ENCODE results near the gene PKDCC.
A peak's percentile ranks its signal among the peaks of the same experiment; 100 is the strongest.
"Not testable (repeated sequence)": the region's sequence is repeated elsewhere in the genome, so short reads cannot be mapped to it uniquely, and the experiment has no call there.

Gene PKDCC

DNA sequence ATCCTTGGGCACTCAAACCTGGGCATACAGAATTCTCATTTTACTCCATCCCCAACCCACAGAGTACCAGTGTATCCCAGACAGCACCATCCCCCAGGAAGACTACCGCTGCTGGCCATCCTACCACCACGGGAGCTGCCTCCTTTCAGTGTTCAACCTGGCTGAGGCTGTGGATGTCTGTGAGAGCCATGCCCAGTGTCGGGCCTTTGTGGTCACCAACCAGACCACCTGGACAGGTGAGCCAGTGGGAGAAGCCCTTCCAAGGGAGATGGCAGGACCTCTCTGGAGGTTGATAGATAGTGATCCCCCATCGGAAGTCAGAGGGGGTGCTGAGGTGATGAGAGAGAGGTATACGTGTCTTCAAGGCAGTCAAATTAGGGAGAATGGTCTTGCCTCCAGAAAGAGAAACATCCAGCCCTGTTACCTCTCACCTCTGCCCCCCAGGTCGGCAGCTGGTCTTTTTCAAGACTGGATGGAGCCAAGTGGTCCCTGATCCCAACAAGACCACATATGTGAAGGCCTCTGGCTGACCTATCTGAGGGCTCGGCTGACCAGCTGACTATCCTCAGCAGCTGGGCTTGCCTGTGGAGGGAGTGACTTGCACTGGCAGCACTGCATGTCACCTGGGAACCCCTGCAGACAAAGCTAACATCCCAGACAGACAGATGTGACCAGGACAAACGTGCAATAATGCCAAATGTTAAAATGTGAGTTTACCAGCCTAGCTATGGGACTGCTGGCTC lies 9.5 kb downstream of the PKDCC start:
- Mint-ChIP-seq H3K4me3 (no peak overlapping the region), H3K27ac (no peak overlapping the region), H3K27me3 (peaks cover 30 to 39% of the 10 kb centered on the region in 2 donors), H3K9me3 (no peaks in the 10 kb centered on the region), H3K4me1 (ENCODE audit: low read depth in 2 of 2) (peaks cover 0 to 3% of the 10 kb centered on the region in 2 donors), H3K36me3 (ENCODE audit: insufficient read depth) (no peaks in the 10 kb centered on the region)
- DNase-seq (no peak), ATAC-seq (replicated peaks) (no peak)

DNA sequence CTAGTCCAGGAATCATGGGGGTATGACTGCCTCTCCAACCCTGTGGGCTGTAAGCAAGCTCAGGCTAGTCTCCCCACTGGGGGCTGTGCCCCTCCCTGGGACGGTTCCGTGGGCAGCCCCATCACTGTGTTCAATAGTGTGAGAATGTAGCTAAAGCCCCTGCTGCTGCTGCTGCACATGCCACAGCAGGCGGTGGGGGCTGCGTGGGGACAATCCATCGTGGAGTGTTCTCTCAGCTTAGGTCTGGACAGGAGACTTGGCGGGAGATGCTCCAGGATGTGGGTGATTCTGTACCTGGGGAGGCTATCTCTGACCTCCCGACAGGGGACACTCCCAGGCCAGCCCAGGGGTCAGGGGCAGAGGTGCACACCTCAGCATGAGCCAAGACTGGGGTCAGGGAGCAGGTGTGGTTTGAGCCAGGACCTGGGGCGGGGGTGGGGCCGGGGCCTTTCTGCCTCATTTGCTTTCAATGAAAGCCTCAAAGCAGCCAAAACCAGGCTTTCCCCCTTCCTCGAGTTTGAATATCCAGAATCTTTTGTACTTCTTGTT lies 10.2 kb downstream of the PKDCC start:
- peaks cover 0 to 3% of the 10 kb centered on the region in 2 donors for H3K4me1 Mint-ChIP-seq (ENCODE audit: low read depth in 2 of 2)
- no peak for ATAC-seq (replicated peaks)
- no peak overlapping the region for H3K27ac Mint-ChIP-seq
- no peaks in the 10 kb centered on the region for H3K36me3 Mint-ChIP-seq (ENCODE audit: insufficient read depth)
- DNase-seq = no peak
- no peaks in the 10 kb centered on the region for H3K9me3 Mint-ChIP-seq
- H3K27me3 Mint-ChIP-seq = peaks cover 28 to 33% of the 10 kb centered on the region in 2 donors
- H3K4me3 Mint-ChIP-seq = no peak overlapping the region

GRCh38 chr2:42059261-42059898 lies 11.6 kb downstream of the PKDCC start:
- DNase-seq = no peak
- no peak for ATAC-seq (replicated peaks)
- H3K4me3 Mint-ChIP-seq = no peak overlapping the region
- H3K9me3 Mint-ChIP-seq = no peaks in the 10 kb centered on the region
- H3K4me1 Mint-ChIP-seq (ENCODE audit: low read depth in 2 of 2) = peaks cover 0 to 3% of the 10 kb centered on the region in 2 donors
- H3K27me3 Mint-ChIP-seq = peaks cover 19 to 26% of the 10 kb centered on the region in 2 donors
- H3K27ac Mint-ChIP-seq = no peak overlapping the region
- no peaks in the 10 kb centered on the region for H3K36me3 Mint-ChIP-seq (ENCODE audit: insufficient read depth)

GRCh38 chr2:42060028-42060427 lies 12.2 kb downstream of the PKDCC start:
- no peak for ATAC-seq (replicated peaks)

DNA sequence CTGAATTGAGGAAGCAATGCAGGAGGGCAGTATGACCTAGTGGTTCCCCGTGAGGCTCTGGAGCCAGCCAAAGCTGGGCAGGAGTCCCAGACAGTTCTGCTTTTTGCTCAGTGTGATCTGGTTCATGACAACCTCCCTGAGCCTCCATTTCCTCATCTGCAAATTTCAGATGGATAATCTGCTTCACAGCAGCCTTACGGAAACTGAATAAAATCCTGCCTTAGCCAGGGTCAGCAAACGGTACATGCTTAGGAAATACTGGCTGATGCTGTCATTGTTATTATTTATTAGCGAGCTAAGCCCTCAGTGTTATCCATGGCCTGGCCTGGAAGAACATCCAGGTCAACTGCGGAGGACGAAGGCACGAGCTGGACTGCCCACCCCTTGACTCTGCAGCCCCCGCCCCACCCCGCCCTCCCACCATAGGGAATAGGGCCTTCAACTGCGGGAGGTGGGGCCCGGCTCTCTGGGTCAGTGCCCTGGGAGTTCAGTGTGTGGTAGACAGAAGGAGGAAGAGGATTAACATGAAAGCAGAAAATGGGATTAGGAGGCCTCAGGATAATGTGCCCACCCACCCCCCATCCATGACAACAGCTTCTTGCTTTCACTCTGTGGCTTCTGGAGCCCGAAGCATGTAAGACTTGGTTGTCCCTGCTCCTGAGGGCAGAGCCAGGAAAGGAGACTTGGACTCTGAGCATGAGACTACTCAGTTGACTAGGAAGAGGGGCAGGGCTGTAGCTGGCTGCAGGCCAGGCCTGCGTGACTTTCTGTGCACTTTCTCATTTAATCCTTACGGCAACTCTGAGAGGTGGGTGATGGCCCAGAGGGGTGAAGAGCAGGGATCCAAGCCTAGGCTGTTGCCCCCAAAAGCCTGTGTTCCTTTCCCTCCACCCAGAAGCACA lies 13.1 kb downstream of the PKDCC start:
- Mint-ChIP-seq H3K27me3 (peaks cover 13 to 26% of the 10 kb centered on the region in 2 donors), H3K36me3 (ENCODE audit: insufficient read depth) (no peaks in the 10 kb centered on the region), H3K27ac (no peak overlapping the region), H3K4me3 (no peak overlapping the region), H3K9me3 (no peaks in the 10 kb centered on the region), H3K4me1 (ENCODE audit: low read depth in 2 of 2) (peaks cover 0 to 3% of the 10 kb centered on the region in 2 donors)
- ATAC-seq (replicated peaks) (no peak), DNase-seq (no peak)

More at GRCh38 chr2:42060028-42060427, 12.2 kb downstream of the PKDCC start:
- Mint-ChIP-seq H3K27me3 (peaks cover 18 to 26% of the 10 kb centered on the region in 2 donors), H3K4me3 (no peak overlapping the region), H3K9me3 (no peaks in the 10 kb centered on the region), H3K27ac (peak overlapping the region in 1 of 2 donors; percentile 2), H3K4me1 (ENCODE audit: low read depth in 2 of 2) (peaks cover 0 to 3% of the 10 kb centered on the region in 2 donors), H3K36me3 (ENCODE audit: insufficient read depth) (no peaks in the 10 kb centered on the region)
- no peak for DNase-seq

DNA sequence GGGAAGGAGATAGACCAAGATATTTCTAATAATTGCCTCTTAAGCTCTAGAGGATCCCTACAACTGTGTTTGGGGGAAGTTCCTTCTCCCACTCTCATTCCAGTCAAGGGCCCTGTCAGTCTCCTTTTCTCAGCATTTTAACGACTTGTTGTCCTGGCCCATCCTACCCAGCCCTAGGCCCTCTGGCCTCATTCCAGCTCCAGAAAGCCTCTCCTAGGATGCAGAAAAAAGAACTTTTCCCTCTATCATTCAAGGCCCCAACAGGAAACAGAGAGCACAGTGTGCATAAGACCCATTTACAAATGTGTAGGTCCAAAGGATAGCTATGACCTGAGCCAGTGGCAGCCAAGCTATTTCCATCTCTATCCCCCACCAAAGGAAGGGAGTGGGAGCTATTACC lies 14.0 kb downstream of the PKDCC start:
- H3K4me3 Mint-ChIP-seq = no peak overlapping the region
- no peak for DNase-seq
- peaks cover 0 to 3% of the 10 kb centered on the region in 2 donors for H3K4me1 Mint-ChIP-seq (ENCODE audit: low read depth in 2 of 2)
- no peak overlapping the region for H3K27ac Mint-ChIP-seq
- H3K36me3 Mint-ChIP-seq (ENCODE audit: insufficient read depth) = no peaks in the 10 kb centered on the region
- no peak for ATAC-seq (replicated peaks)
- peaks cover 4 to 21% of the 10 kb centered on the region in 2 donors for H3K27me3 Mint-ChIP-seq
- no peaks in the 10 kb centered on the region for H3K9me3 Mint-ChIP-seq

DNA sequence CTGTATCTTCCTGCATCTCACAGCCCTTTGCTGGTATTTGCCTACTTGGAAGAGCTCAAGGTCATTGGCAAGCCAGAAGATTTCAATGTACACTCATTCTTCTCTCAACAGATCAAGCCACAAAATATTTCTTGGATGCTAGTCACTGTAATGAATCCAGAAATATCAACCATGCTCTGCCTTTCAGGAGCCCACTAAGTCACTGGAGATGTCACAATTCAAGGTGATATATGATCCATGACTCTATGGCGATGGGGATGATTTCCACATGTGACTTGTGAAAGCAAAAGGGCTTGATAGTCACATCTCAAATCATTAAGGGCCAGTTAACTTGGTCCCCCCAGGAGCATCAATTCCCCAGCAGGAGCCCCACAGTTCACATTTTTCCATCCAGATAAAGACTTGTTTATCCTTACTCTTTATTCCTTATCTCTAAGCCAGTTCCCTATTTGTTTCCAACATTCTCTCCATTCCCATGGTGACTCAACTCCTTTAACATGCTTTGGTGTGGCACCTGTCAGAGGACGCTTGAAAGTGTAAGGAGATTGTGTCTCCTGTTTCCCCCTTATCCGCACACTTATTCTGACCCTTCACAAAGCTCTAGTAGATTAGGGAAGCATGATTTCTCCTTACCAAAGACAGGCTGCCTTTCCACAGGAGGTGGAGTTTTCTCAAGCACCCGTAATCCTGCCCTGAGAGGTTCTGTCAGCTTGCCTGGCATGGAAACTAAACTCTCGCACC lies 15.8 kb downstream of the PKDCC start:
- H3K27ac Mint-ChIP-seq = no peak overlapping the region
- H3K4me3 Mint-ChIP-seq = no peak overlapping the region
- no peaks in the 10 kb centered on the region for H3K36me3 Mint-ChIP-seq (ENCODE audit: insufficient read depth)
- H3K9me3 Mint-ChIP-seq = no peaks in the 10 kb centered on the region
- H3K4me1 Mint-ChIP-seq (ENCODE audit: low read depth in 2 of 2) = peaks cover 0 to 3% of the 10 kb centered on the region in 2 donors
- DNase-seq (no peak), ATAC-seq (replicated peaks) (no peak)
- H3K27me3 Mint-ChIP-seq = peaks cover 10 to 30% of the 10 kb centered on the region in 2 donors

GRCh38 chr2:42064417-42064942 lies 16.7 kb downstream of the PKDCC start:
- H3K4me1 Mint-ChIP-seq (ENCODE audit: low read depth in 2 of 2) = peaks cover 0 to 1% of the 10 kb centered on the region in 2 donors
- H3K9me3 Mint-ChIP-seq = no peaks in the 10 kb centered on the region
- H3K36me3 Mint-ChIP-seq (ENCODE audit: insufficient read depth) = no peaks in the 10 kb centered on the region
- DNase-seq (no peak), ATAC-seq (replicated peaks) (no peak)
- no peak overlapping the region for H3K27ac Mint-ChIP-seq
- no peak overlapping the region for H3K4me3 Mint-ChIP-seq
- H3K27me3 Mint-ChIP-seq = peaks cover 19 to 35% of the 10 kb centered on the region in 2 donors

DNA sequence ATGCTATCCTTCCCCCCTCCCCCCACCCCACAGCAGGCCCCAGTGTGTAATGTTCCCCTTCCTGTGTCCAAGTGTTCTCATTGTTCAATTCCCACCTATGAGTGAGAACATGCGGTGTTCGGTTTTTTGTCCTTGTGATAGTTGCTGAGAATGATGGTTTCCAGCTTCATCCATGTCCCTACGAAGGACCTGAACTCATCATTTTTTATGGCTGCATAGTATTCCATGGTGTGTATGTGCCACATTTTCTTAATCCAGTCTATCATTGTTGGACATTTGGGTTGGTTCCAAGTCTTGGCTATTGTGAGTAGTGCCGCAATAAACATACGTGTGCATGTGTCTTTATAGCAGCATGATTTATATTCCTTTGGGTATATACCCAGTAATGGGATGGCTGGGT lies 17.9 kb downstream of the PKDCC start:
- H3K9me3 Mint-ChIP-seq; ATAC-seq (replicated peaks); H3K4me1 Mint-ChIP-seq (ENCODE audit: low read depth in 2 of 2); H3K36me3 Mint-ChIP-seq (ENCODE audit: insufficient read depth); H3K4me3 Mint-ChIP-seq; H3K27ac Mint-ChIP-seq; DNase-seq: not testable (repeated sequence)
- H3K27me3 Mint-ChIP-seq = peaks cover 32 to 44% of the 10 kb centered on the region in 2 donors

GRCh38 chr2:42067001-42067400 lies 19.2 kb downstream of the PKDCC start:
- not testable (repeated sequence) for ATAC-seq (replicated peaks); H3K27ac Mint-ChIP-seq

GRCh38 chr2:42067521-42067920 lies 19.7 kb downstream of the PKDCC start:
- no peak overlapping the region for H3K27ac Mint-ChIP-seq
- H3K4me3 Mint-ChIP-seq = no peak overlapping the region
- H3K36me3 Mint-ChIP-seq (ENCODE audit: insufficient read depth) = no peaks in the 10 kb centered on the region
- H3K4me1 Mint-ChIP-seq (ENCODE audit: low read depth in 2 of 2) = no peaks in the 10 kb centered on the region
- DNase-seq (no peak), ATAC-seq (replicated peaks) (no peak)
- peaks cover 33 to 49% of the 10 kb centered on the region in 2 donors for H3K27me3 Mint-ChIP-seq
- H3K9me3 Mint-ChIP-seq = no peaks in the 10 kb centered on the region

More at GRCh38 chr2:42067001-42067400, 19.2 kb downstream of the PKDCC start:
- not testable (repeated sequence) for DNase-seq; H3K36me3 Mint-ChIP-seq (ENCODE audit: insufficient read depth); H3K4me1 Mint-ChIP-seq (ENCODE audit: low read depth in 2 of 2); H3K4me3 Mint-ChIP-seq; H3K9me3 Mint-ChIP-seq
- peaks cover 33 to 45% of the 10 kb centered on the region in 2 donors for H3K27me3 Mint-ChIP-seq

- H3K36me3 Mint-ChIP-seq (ENCODE audit: insufficient read depth) = no peaks in the 10 kb centered on the region
- no peak overlapping the region for H3K27ac Mint-ChIP-seq
- no peak overlapping the region for H3K4me3 Mint-ChIP-seq
- H3K4me1 Mint-ChIP-seq (ENCODE audit: low read depth in 2 of 2) = no peaks in the 10 kb centered on the region
- no peak for ATAC-seq (replicated peaks)
- DNase-seq = no peak
- no peaks in the 10 kb centered on the region for H3K9me3 Mint-ChIP-seq
- H3K27me3 Mint-ChIP-seq = peaks cover 33 to 46% of the 10 kb centered on the region in 2 donors
Observed at GRCh38 chr2:42068571-42069178, 20.9 kb downstream of the PKDCC start.
